Type B pancreatic cell (in vitro differentiated cells): ENCODE measurements around the gene RGS17. TPM values are rescaled to one million over a fixed set of nuclear protein-coding genes. Genes with fewer than 3 reads are reported as not detected.
A peak's percentile ranks its signal among the peaks of the same experiment; 100 is the strongest.

Experiments used
- DNase-seq: peaks from one replicate; pipeline ENCODE4 v3.0.0; 2021; ENCODE audit warnings: mixed read lengths; ENCODE audit not compliant: unreplicated experiment; ENCODE audit errors: extremely low spot score
- H3K27ac Mint-ChIP-seq: 2 replicates; pipeline ENCODE4 v1.8.0; 2021; ENCODE audit warnings: mild to moderate bottlenecking, mixed read lengths
- H3K27me3 Mint-ChIP-seq: 2 replicates; pipeline ENCODE4 v1.8.0; 2021; ENCODE audit warnings: mixed read lengths
- H3K36me3 Mint-ChIP-seq: 2 replicates; pipeline ENCODE4 v1.8.0; 2021; ENCODE audit warnings: mixed read lengths
- H3K4me1 Mint-ChIP-seq: one replicate; pipeline ENCODE4 v1.8.0; 2021; ENCODE audit warnings: mixed read lengths; ENCODE audit not compliant: unreplicated experiment
- H3K4me3 Mint-ChIP-seq: 2 replicates; pipeline ENCODE4 v1.8.0; 2021; ENCODE audit warnings: mild to moderate bottlenecking, mixed read lengths
- H3K9me3 Mint-ChIP-seq: 2 replicates; pipeline ENCODE4 v1.8.0; 2021; ENCODE audit warnings: mixed read lengths
- CTCF ChIP-seq: fragments of 200-600 bp; sonication (generic); conservative IDR thresholded peaks from 2 replicates; pipeline ENCODE4 v1.5.0; 2021; ENCODE audit warnings: antibody characterized with exemption, mild to moderate bottlenecking
- total RNA-seq: library from RNA; stranded (reverse); gene quantifications from 2 replicates; pipeline ENCODE4 v1.2.1, GENCODE V29; 2021; ENCODE audit warnings: low replicate concordance

RGS17 gene
- total RNA-seq, 1 donor from 2014 or later = 3.7 TPM

- TF ChIP-seq CTCF = no peak
- Mint-ChIP-seq H3K4me1 (peaks cover 14% of the 10 kb centered on the region), H3K27me3 (peaks cover 54% of the 10 kb centered on the region), H3K36me3 (peaks cover 4% of the 10 kb centered on the region), H3K27ac (peak overlapping the region; percentile 39), H3K4me3 (peak overlapping the region; percentile 98), H3K9me3 (no peaks in the 10 kb centered on the region)
- no peak for DNase-seq
Measured at GRCh38 chr6:153130515-153131036, 506 bp downstream of the RGS17 start.

- Mint-ChIP-seq H3K27me3 (peaks cover 54% of the 10 kb centered on the region), H3K36me3 (peaks cover 4% of the 10 kb centered on the region), H3K27ac (peak overlapping the region; percentile 41), H3K4me3 (peak overlapping the region; percentile 98), H3K9me3 (no peaks in the 10 kb centered on the region), H3K4me1 (peaks cover 14% of the 10 kb centered on the region)
- no peak for TF ChIP-seq CTCF
- DNase-seq = no peak
Measured at GRCh38 chr6:153129873-153130514, 1.1 kb downstream of the RGS17 start.

GRCh38 chr6:153126218-153126617 lies 4.9 kb downstream of the RGS17 start:
- Mint-ChIP-seq H3K36me3 (no peaks in the 10 kb centered on the region), H3K27ac (no peak overlapping the region), H3K4me1 (peaks cover 6% of the 10 kb centered on the region), H3K4me3 (no peak overlapping the region), H3K27me3 (peaks cover 39% of the 10 kb centered on the region), H3K9me3 (no peaks in the 10 kb centered on the region)
- no peak for DNase-seq
- TF ChIP-seq CTCF = no peak

GRCh38 chr6:153125032-153125431 lies 6.0 kb downstream of the RGS17 start:
- TF ChIP-seq CTCF = no peak
- Mint-ChIP-seq H3K27ac (no peak overlapping the region), H3K4me1 (peaks cover 6% of the 10 kb centered on the region), H3K36me3 (no peaks in the 10 kb centered on the region), H3K4me3 (no peak overlapping the region), H3K27me3 (peaks cover 31% of the 10 kb centered on the region), H3K9me3 (no peaks in the 10 kb centered on the region)
- no peak for DNase-seq

- no peaks in the 10 kb centered on the region for H3K36me3 Mint-ChIP-seq
- no peak for DNase-seq
Measured at GRCh38 chr6:153123801-153124200, 7.3 kb downstream of the RGS17 start.

More at GRCh38 chr6:153123801-153124200, 7.3 kb downstream of the RGS17 start:
- H3K27ac Mint-ChIP-seq = no peak overlapping the region
- no peak for TF ChIP-seq CTCF
- H3K9me3 Mint-ChIP-seq = no peaks in the 10 kb centered on the region
- no peak overlapping the region for H3K4me3 Mint-ChIP-seq
- H3K27me3 Mint-ChIP-seq = peaks cover 20% of the 10 kb centered on the region
- no peaks in the 10 kb centered on the region for H3K4me1 Mint-ChIP-seq
